H9 (cell line): ENCODE measurements around the gene PLIN4. TPM values are rescaled to one million over a fixed set of nuclear protein-coding genes. Genes with fewer than 3 reads are reported as not detected.

ENCODE experiments used
- DNase-seq: peaks from one replicate; pipeline ENCODE4 v3.0.0-alpha.2; 2017
- H2AFZ ChIP-seq: one replicate; pipeline ENCODE4 v1.6.1; 2013; ENCODE audit warnings: mild to moderate bottlenecking, low read length, control low read depth, moderate library complexity
- H2AK5ac ChIP-seq: 2 replicates; pipeline ENCODE4 v1.6.1; 2013; ENCODE audit warnings: low read length, control low read depth, mixed read lengths; ENCODE audit not compliant: insufficient read length
- H2BK120ac ChIP-seq: one replicate; pipeline ENCODE4 v1.6.1; 2013; ENCODE audit warnings: low read depth, mild to moderate bottlenecking, low read length, control low read depth, inconsistent platforms; ENCODE audit not compliant: poor library complexity, severe bottlenecking
- H2BK12ac ChIP-seq: 2 replicates; pipeline ENCODE4 v1.6.1; 2013; ENCODE audit warnings: low read length, control low read depth, mixed read lengths, low read depth; ENCODE audit not compliant: insufficient read length
- H2BK15ac ChIP-seq: 2 replicates; pipeline ENCODE4 v1.6.1; 2013; ENCODE audit warnings: low read depth, low read length, control low read depth
- H2BK20ac ChIP-seq: one replicate; pipeline ENCODE4 v1.6.1; 2013; ENCODE audit warnings: low read depth, mild to moderate bottlenecking, low read length, control low read depth, inconsistent platforms; ENCODE audit not compliant: poor library complexity, severe bottlenecking
- H2BK5ac ChIP-seq: 2 replicates; pipeline ENCODE4 v1.6.1; 2013; ENCODE audit warnings: low read length, control low read depth, mixed read lengths; ENCODE audit not compliant: insufficient read length
- H3K14ac ChIP-seq: 2 replicates; pipeline ENCODE4 v1.6.1; 2013; ENCODE audit warnings: low read length, control low read depth; ENCODE audit not compliant: insufficient read depth
- H3K18ac ChIP-seq: 2 replicates; pipeline ENCODE4 v1.6.1; 2013; ENCODE audit warnings: low read depth, mild to moderate bottlenecking, mixed read lengths, low read length, control low read depth; ENCODE audit not compliant: insufficient read length
- H3K23ac ChIP-seq: 2 replicates; pipeline ENCODE4 v1.6.1; 2013; ENCODE audit warnings: low read length, control low read depth, mixed read lengths, low read depth; ENCODE audit not compliant: insufficient read length
- H3K23me2 ChIP-seq: 2 replicates; pipeline ENCODE4 v1.6.1; 2013; ENCODE audit warnings: low read depth, mild to moderate bottlenecking, mixed read lengths, low read length, control low read depth; ENCODE audit not compliant: insufficient read length, poor library complexity, severe bottlenecking
- H3K27ac ChIP-seq: 2 replicates; pipeline ENCODE4 v1.5.1; 2013; ENCODE audit warnings: low read length, control low read depth, mixed read lengths, low read depth; ENCODE audit not compliant: insufficient read length
- H3K27me3 ChIP-seq: 2 replicates; pipeline ENCODE4 v1.6.1; 2013; ENCODE audit warnings: low read length, control low read depth, inconsistent platforms; ENCODE audit not compliant: insufficient read depth
- H3K4ac ChIP-seq: 2 replicates; pipeline ENCODE4 v1.6.1; 2013; ENCODE audit warnings: low read depth, mild to moderate bottlenecking, control low read depth, inconsistent platforms, low read length, moderate library complexity
- H3K4me1 ChIP-seq: 2 replicates; pipeline ENCODE4 v1.6.1; 2013; ENCODE audit warnings: low read length, control low read depth, inconsistent platforms; ENCODE audit not compliant: insufficient read depth
- H3K4me2 ChIP-seq: 2 replicates; pipeline ENCODE4 v1.6.1; 2013; ENCODE audit warnings: low read length, control low read depth, mixed read lengths; ENCODE audit not compliant: insufficient read length, insufficient read depth
- H3K56ac ChIP-seq: 2 replicates; pipeline ENCODE4 v1.6.1; 2013; ENCODE audit warnings: low read depth, mild to moderate bottlenecking, mixed read lengths, low read length, control low read depth; ENCODE audit not compliant: insufficient read length
- H3K79me1 ChIP-seq: 2 replicates; pipeline ENCODE4 v1.6.1; 2013; ENCODE audit warnings: low read depth, mild to moderate bottlenecking, moderate library complexity, low read length, control low read depth, inconsistent platforms; ENCODE audit not compliant: insufficient read depth, poor library complexity, severe bottlenecking
- H3K79me2 ChIP-seq: 2 replicates; pipeline ENCODE4 v1.6.1; 2013; ENCODE audit warnings: low read length, control low read depth, inconsistent platforms; ENCODE audit not compliant: insufficient read depth
- H3K9ac ChIP-seq: 2 replicates; pipeline ENCODE4 v1.6.1; 2013; ENCODE audit warnings: low read length, control low read depth, mixed read lengths; ENCODE audit not compliant: insufficient read length; ENCODE audit errors: extremely low read depth
- H3K9me3 ChIP-seq: one replicate; pipeline ENCODE4 v1.6.1; 2013; ENCODE audit warnings: low read depth, low read length, inconsistent platforms; ENCODE audit not compliant: control insufficient read depth
- H3T11ph ChIP-seq: one replicate; pipeline ENCODE4 v1.6.1; 2013; ENCODE audit warnings: mild to moderate bottlenecking, low read length, control low read depth, inconsistent platforms
- H4K20me1 ChIP-seq: one replicate; pipeline ENCODE4 v1.6.1; 2013; ENCODE audit not compliant: control insufficient read depth, insufficient read length, insufficient read depth
- H4K5ac ChIP-seq: 2 replicates; pipeline ENCODE4 v1.6.1; 2013; ENCODE audit warnings: low read depth, mild to moderate bottlenecking, mixed read lengths, low read length, control low read depth; ENCODE audit not compliant: insufficient read length
- H4K8ac ChIP-seq: replicated peaks from 2 replicates; pipeline ENCODE4 v1.6.1; 2013; ENCODE audit warnings: low read length, control low read depth, mixed read lengths, low read depth; ENCODE audit not compliant: insufficient read length
- H4K91ac ChIP-seq: 2 replicates; pipeline ENCODE4 v1.6.1; 2013; ENCODE audit warnings: low read depth, mild to moderate bottlenecking, moderate library complexity, mixed read lengths, low read length, control low read depth; ENCODE audit not compliant: insufficient read length
- H3K27ac Mint-ChIP-seq, 3 experiments: 2 replicates in 2 of 3; 3 replicates in 1 of 3; pipeline ENCODE4 v1.8.0; 2020 to 2021; ENCODE audit warnings: mixed read lengths in 3 of 3, mild to moderate bottlenecking in 1 of 3, moderate library complexity in 1 of 3
- H3K27me3 Mint-ChIP-seq: 2 replicates; pipeline ENCODE4 v1.8.0; 2021; ENCODE audit warnings: low read depth, mild to moderate bottlenecking, moderate library complexity, mixed read lengths
- H3K36me3 Mint-ChIP-seq, 3 experiments: 2 replicates in 2 of 3; 3 replicates in 1 of 3; pipeline ENCODE4 v1.8.0; 2020 to 2021; ENCODE audit warnings: low read depth in 3 of 3, mixed read lengths in 3 of 3; ENCODE audit not compliant: insufficient read depth in 1 of 3
- H3K4me1 Mint-ChIP-seq, 2 experiments: 2 replicates each; pipeline ENCODE4 v1.8.0; 2020; ENCODE audit warnings: mixed read lengths in 2 of 2
- H3K4me3 Mint-ChIP-seq, 2 experiments: 2 replicates in 1 of 2; 3 replicates in 1 of 2; pipeline ENCODE4 v1.8.0; 2020 to 2021; ENCODE audit warnings: mild to moderate bottlenecking in 2 of 2, mixed read lengths in 2 of 2, moderate library complexity in 1 of 2
- H3K9me3 Mint-ChIP-seq, 2 experiments: 2 replicates in 1 of 2; 3 replicates in 1 of 2; pipeline ENCODE4 v1.8.0; 2020; ENCODE audit warnings: mild to moderate bottlenecking in 2 of 2, mixed read lengths in 2 of 2, moderate library complexity in 1 of 2
- WGBS: extraction: QIAGEN DNeasy Blood & Tissue Kit; methylation state at CpG from one replicate; pipeline ENCODE4 v1.1.7; 2013; ENCODE audit warnings: missing lambda C conversion rate, low lambda C conversion rate, mixed read lengths; ENCODE audit not compliant: insufficient read length; ENCODE audit errors: extremely low coverage; 5-methylcytosine and 5-hydroxymethylcytosine counted together
- total RNA-seq: library from RNA; stranded (reverse); gene quantifications from 2 replicates; pipeline ENCODE4 v1.2.1, GENCODE V29; 2021
- TF ChIP-seq, protein P1 (sequence below): fragments of 200-600 bp; sonication (generic); conservative IDR thresholded peaks from 3 replicates; pipeline ENCODE4 v1.8.0; 2021; ENCODE audit warnings: antibody characterized with exemption, mild to moderate bottlenecking

PLIN4 gene
- total RNA-seq, 1 experiment from 2014 or later: 1.1 TPM

DNA sequence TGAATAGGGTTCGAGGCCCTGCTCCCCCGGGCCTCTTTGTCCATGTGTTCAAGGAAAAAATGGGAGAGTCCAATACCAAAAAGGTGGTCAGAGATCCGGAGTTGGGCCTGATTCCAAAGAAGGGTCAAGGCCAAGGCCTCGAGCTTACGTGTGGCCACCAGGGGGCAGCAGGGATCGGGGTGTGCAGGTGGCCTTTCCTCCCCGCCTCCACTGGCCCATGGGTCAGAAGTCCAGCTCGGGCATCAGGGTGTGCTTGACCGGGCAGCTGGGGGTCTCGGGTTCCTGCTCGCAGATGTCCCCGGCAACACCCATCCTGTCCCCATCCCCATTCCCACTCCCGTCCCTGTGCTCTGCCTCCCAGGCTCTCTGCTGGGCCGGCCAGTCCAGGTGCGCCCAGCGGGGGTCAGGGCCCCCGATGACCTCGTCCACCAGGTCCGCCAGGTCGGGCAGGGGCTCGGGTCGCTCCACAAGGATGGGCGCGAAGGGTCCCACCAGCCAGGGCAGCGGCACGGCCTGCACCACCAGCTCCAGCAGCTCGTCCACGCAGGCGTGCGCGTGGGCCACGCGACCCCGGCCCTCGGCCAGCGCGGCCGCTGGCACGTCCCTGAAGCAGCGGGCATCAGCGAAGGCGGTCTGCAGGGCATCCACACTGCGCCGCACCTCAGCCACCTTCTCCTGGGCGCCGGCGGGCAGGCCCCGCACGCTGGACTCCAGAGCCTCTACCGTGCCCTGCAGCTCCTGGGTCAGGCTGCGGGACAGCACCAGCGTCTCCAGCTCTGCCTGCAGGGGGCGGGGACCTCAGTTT lies 5.2 kb upstream of the PLIN4 start:
- H3K23me2 ChIP-seq: no peaks in the 10 kb centered on the region
- H3K27ac ChIP-seq: no peak overlapping the region
- no peak overlapping the region for H4K91ac ChIP-seq
- H3K56ac ChIP-seq: no peak overlapping the region
- WGBS: no CpG with 5 or more reads among the region's 53 CpGs
- H3K4me1 Mint-ChIP-seq: peaks cover 3 to 4% of the 10 kb centered on the region in 2 experiments; a peak in 3 of 4 replicates
- H3K4me3 Mint-ChIP-seq: no peak overlapping the region
- no peaks in the 10 kb centered on the region for H3K27me3 ChIP-seq
- no peak overlapping the region for H2AK5ac ChIP-seq
- no peaks in the 10 kb centered on the region for H3K79me1 ChIP-seq
- no peak overlapping the region for H3T11ph ChIP-seq
- H3K27ac Mint-ChIP-seq: no peak overlapping the region
- H4K5ac ChIP-seq: no peak overlapping the region
- no peak overlapping the region for H2BK5ac ChIP-seq
- H4K20me1 ChIP-seq: no peaks in the 10 kb centered on the region
- no peak overlapping the region for H3K18ac ChIP-seq
- H3K9me3 Mint-ChIP-seq: peaks cover 0 to 2% of the 10 kb centered on the region in 2 experiments; a peak in 1 of 5 replicates
- no peak overlapping the region for H2BK12ac ChIP-seq
- no peak overlapping the region for H2BK120ac ChIP-seq
- no peaks in the 10 kb centered on the region for H3K79me2 ChIP-seq
- no peaks in the 10 kb centered on the region for H3K36me3 Mint-ChIP-seq
- no peak overlapping the region for H3K9ac ChIP-seq
- H4K8ac ChIP-seq: no peak overlapping the region
- H3K4me1 ChIP-seq: no peaks in the 10 kb centered on the region
- H3K9me3 ChIP-seq: no peaks in the 10 kb centered on the region
- no peak overlapping the region; the same call in 1 of the 2 replicates for H3K14ac ChIP-seq
- no peak overlapping the region for H3K4me2 ChIP-seq
- H3K23ac ChIP-seq: no peak overlapping the region
- H3K27me3 Mint-ChIP-seq: peaks cover 35% of the 10 kb centered on the region
- no peak overlapping the region for H3K4ac ChIP-seq
- H2BK20ac ChIP-seq: no peak overlapping the region
- H2AFZ ChIP-seq: no peak overlapping the region
- H2BK15ac ChIP-seq: no peak overlapping the region; the same call in 1 of the 2 replicates
- peak; percentile 69 for DNase-seq
- TF ChIP-seq, protein P1, sequence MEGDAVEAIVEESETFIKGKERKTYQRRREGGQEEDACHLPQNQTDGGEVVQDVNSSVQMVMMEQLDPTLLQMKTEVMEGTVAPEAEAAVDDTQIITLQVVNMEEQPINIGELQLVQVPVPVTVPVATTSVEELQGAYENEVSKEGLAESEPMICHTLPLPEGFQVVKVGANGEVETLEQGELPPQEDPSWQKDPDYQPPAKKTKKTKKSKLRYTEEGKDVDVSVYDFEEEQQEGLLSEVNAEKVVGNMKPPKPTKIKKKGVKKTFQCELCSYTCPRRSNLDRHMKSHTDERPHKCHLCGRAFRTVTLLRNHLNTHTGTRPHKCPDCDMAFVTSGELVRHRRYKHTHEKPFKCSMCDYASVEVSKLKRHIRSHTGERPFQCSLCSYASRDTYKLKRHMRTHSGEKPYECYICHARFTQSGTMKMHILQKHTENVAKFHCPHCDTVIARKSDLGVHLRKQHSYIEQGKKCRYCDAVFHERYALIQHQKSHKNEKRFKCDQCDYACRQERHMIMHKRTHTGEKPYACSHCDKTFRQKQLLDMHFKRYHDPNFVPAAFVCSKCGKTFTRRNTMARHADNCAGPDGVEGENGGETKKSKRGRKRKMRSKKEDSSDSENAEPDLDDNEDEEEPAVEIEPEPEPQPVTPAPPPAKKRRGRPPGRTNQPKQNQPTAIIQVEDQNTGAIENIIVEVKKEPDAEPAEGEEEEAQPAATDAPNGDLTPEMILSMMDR: peak; percentile 86
